ENCODE measurements around the gene MRTO4.

DNA sequence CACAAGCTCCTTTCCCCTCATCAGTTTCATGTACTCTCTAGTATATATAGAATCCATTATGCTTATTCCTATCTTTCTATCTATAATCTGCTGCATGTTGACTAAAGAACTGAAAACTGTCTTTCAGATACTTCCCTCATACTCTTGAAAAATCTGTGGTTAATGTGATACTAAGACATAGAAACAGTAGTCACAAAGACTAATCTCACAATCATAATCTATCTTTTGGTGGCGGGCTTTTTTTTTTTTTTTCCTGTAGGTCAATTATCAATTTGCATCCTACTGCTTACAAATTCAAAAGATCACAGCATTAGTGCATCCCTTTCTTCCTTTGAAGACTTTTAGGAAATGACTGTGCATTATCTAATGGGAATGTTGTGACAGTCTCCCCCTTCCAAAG lies 46.2 kb upstream of the MRTO4 start:
- TF ChIP-seq POLR2A (IDR thresholded peaks at IDR 0.05; ENCODE audit: extremely low read depth, insufficient read length) (no peak), MAX (IDR thresholded peaks at IDR 0.05; ENCODE audit: low read depth, low read length) (no peak)
- TF ChIP-seq, protein P1, sequence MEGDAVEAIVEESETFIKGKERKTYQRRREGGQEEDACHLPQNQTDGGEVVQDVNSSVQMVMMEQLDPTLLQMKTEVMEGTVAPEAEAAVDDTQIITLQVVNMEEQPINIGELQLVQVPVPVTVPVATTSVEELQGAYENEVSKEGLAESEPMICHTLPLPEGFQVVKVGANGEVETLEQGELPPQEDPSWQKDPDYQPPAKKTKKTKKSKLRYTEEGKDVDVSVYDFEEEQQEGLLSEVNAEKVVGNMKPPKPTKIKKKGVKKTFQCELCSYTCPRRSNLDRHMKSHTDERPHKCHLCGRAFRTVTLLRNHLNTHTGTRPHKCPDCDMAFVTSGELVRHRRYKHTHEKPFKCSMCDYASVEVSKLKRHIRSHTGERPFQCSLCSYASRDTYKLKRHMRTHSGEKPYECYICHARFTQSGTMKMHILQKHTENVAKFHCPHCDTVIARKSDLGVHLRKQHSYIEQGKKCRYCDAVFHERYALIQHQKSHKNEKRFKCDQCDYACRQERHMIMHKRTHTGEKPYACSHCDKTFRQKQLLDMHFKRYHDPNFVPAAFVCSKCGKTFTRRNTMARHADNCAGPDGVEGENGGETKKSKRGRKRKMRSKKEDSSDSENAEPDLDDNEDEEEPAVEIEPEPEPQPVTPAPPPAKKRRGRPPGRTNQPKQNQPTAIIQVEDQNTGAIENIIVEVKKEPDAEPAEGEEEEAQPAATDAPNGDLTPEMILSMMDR (IDR thresholded peaks at IDR 0.05; ENCODE audit: low read depth, low read length): no peak
